HCT116 (cell line): Measurements from ENCODE around the gene MAPK7.
A peak's percentile ranks its signal among the peaks of the same experiment; 100 is the strongest.

ENCODE experiments used
- EZH2 ChIP-seq: fragments of 200-600 bp; sonication (generic); IDR thresholded peaks from 2 replicates; pipeline ENCODE4 v1.6.1; 2017; ENCODE audit warnings: antibody characterized with exemption, mixed run types
- EZH2phosphoT487 ChIP-seq: fragments of 200-600 bp; IDR thresholded peaks from 2 replicates; pipeline ENCODE4 v1.6.1; 2018; ENCODE audit warnings: antibody characterized with exemption, borderline replicate concordance
- MAX ChIP-seq: IDR thresholded peaks from 2 replicates; pipeline ENCODE4 v1.6.1; 2012
- POLR2A ChIP-seq: IDR thresholded peaks from 2 replicates; pipeline ENCODE4 v1.7.0; 2011; ENCODE audit warnings: borderline replicate concordance; ENCODE audit not compliant: insufficient read depth, insufficient read length; ENCODE audit errors: extremely low read depth
- POLR2AphosphoS5 ChIP-seq: IDR thresholded peaks from 2 replicates; pipeline ENCODE4 v1.6.1; 2011; ENCODE audit warnings: mild to moderate bottlenecking, low read depth, low read length, moderate library complexity
- SP1 ChIP-seq: IDR thresholded peaks from 2 replicates; pipeline ENCODE4 v1.6.1; 2012; ENCODE audit warnings: low read depth
- ZNF274 ChIP-seq: fragments of 200-500 bp; sonication (Bioruptor generic); IDR thresholded peaks from 2 replicates; pipeline ENCODE4 v1.6.1; 2014; ENCODE audit warnings: mild to moderate bottlenecking, low read depth, low read length, inconsistent platforms
- TF ChIP-seq, protein P1 (sequence below), 3 experiments: fragments of 200-600 bp in 1 of 3; sonication (generic) in 1 of 3; IDR thresholded peaks in 2 of 3; conservative IDR thresholded peaks in 1 of 3; 2 replicates each; pipeline ENCODE4 v1.5.1; 2012 to 2017; ENCODE audit warnings: low read depth in 2 of 3, low read length in 2 of 3, antibody characterized with exemption in 1 of 3, borderline replicate concordance in 1 of 3, control low read depth in 1 of 3, mild to moderate bottlenecking in 1 of 3, mixed read lengths in 1 of 3, mixed run types in 1 of 3, moderate library complexity in 1 of 3; ENCODE audit not compliant: insufficient read depth in 1 of 3

DNA sequence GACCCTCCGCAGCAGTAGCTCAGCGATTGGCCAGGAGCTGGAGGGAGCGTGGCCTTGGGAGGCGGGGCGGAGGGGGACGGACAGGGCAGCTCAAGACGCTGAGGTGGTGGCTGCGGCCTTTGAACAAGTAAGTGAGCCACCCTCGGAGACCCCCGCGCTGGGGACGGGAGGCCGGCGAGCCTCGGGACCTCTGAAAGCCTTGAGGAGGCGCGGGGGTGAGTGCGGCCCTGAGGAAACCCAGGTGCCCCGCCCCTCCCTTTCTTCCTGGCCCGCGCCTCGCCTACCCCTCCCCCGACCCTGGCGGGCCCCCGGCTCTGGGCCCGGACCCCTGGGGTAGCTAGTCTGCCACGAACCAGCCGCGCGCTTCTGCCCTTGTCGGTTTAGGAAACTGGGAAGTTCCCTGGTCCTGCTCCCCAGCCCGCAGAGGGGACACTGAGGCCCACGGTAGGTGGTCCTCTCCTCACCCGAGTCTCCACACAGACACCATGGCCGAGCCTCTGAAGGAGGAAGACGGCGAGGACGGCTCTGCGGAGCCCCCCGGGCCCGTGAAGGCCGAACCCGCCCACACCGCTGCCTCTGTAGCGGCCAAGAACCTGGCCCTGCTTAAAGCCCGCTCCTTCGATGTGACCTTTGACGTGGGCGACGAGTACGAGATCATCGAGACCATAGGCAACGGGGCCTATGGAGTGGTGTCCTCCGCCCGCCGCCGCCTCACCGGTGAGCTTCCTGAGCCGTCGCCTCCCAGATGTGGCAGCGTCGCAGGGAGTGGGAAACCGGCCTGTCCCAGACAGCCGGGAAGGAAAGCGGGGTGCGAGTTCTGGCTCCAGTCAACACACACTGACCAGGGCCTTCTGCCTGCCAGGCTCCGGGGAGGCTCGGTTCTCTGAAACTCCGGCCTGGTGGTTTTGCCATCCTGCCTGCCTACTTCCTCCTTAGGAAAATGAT lies at the start of gene MAPK7:
- TF ChIP-seq, protein P1, sequence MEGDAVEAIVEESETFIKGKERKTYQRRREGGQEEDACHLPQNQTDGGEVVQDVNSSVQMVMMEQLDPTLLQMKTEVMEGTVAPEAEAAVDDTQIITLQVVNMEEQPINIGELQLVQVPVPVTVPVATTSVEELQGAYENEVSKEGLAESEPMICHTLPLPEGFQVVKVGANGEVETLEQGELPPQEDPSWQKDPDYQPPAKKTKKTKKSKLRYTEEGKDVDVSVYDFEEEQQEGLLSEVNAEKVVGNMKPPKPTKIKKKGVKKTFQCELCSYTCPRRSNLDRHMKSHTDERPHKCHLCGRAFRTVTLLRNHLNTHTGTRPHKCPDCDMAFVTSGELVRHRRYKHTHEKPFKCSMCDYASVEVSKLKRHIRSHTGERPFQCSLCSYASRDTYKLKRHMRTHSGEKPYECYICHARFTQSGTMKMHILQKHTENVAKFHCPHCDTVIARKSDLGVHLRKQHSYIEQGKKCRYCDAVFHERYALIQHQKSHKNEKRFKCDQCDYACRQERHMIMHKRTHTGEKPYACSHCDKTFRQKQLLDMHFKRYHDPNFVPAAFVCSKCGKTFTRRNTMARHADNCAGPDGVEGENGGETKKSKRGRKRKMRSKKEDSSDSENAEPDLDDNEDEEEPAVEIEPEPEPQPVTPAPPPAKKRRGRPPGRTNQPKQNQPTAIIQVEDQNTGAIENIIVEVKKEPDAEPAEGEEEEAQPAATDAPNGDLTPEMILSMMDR (IDR thresholded peaks at IDR 0.05 in 2 of 3, conservative IDR thresholded peaks at IDR 0.05 in 1 of 3; ENCODE audit: borderline replicate concordance in 1 of 3, insufficient read depth in 1 of 3, low read depth in 2 of 3, low read length in 2 of 3), result no peak
- TF ChIP-seq POLR2AphosphoS5, result peak; percentile 24; the same call in 1 of the 2 replicates
- no peak for TF ChIP-seq EZH2
- no peak for TF ChIP-seq ZNF274
- TF ChIP-seq MAX, result no peak
- TF ChIP-seq EZH2phosphoT487, result no peak
- no peak for TF ChIP-seq POLR2A
- TF ChIP-seq SP1, result no peak
